GM19035 (cell line): Measurements from ENCODE around the gene RHBDF2.

Source experiments
- ATAC-seq: cut with Tn5 transposase; IDR thresholded peaks from one replicate; pipeline ENCODE4 v1.9.1; 2021; ENCODE audit not compliant: unreplicated experiment

The RHBDF2 gene

GRCh38 chr17:76502341-76503211 is 1.4 kb upstream of the RHBDF2 start:
- no peak for ATAC-seq

DNA sequence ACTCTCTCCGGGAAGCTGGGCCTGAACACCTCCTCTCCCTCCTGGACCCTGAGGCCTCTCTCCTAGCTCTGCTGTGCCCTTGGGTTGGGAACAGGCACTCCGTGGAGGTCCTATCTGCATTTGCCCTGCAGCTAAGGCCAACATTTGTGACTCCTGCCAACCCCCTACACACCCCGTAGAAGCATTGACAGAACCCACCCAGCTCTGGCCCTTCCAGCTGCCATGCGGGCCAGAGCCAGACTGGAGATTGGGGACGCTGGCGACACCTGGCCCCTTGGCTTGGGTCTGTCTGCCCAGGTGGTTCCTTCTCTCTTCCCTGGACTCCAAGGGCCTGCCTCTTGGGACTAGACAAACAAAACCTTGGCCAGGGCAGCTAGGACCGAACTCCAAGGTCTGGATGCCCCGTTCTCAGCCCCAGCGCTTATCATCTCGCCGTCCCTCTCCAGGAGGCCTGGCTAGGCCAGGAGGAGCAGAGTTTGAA is 644 bp upstream of the RHBDF2 start:
- no peak for ATAC-seq

DNA sequence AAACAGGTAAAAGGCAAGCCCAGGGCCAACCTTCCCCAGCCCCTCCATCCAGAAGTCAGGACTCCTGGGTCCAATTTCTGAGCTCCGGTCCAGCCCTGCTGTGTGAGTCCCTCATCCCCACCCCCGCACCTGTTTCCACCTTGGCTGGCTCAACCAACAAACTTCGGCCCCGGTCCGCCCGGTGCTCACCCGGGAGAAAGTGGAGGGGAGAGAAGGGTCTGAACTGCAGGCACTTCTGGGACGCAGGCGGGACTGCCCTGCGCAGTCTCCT is 541 bp downstream of the RHBDF2 start:
- ATAC-seq: no peak

DNA sequence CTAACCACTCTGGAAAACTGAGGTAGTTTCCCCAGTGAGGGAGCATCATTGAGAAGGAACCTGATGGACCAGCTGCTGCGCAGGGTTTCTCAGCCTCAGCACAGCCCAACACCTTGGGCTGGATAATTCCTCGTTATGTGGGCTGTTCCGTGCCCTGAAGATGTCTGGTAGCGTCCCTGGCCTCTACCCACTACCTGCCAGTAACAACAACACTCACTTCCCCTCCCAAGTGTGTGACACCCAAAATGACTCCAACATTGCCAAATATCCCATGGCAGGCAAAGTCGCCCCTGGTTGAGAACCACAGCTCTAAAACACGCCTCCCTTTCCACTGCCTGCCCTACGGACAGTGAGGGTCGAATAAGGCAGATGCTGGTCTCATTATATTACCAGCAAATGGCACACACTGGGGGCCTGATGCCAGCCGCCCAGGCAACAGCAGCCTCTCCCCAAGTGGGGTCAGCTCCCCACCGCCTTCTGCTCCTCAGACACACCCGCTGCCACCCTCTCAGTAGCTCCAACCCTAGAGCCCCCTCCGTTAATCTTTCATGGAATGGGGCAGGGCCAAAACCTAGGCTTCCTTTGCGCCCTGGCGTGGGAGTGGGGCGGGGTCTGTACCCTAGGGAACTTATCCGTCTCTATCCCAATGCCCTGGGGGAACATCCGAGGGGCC is 1.0 kb downstream of the RHBDF2 start:
- ATAC-seq: no peak

DNA sequence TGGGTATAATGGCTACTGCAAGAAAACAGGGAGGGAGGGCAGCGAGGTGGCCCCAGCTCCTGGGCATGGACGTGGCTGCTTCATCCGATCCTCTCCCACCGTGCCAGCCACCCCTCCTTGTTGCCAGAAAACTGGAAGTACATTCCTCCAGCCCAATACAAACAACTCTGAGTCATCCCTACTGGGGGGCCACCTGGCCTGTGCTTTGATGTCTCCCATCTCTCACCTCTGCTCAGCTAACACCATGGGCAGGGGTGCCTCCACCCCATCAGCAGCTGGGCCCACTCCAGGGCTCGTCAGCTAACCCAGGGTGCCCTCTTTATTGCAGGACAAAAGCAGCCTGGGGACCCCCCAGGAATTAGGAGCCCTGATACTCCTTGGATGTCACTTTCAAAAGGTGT is 2.0 kb downstream of the RHBDF2 start:
- ATAC-seq: no peak

DNA sequence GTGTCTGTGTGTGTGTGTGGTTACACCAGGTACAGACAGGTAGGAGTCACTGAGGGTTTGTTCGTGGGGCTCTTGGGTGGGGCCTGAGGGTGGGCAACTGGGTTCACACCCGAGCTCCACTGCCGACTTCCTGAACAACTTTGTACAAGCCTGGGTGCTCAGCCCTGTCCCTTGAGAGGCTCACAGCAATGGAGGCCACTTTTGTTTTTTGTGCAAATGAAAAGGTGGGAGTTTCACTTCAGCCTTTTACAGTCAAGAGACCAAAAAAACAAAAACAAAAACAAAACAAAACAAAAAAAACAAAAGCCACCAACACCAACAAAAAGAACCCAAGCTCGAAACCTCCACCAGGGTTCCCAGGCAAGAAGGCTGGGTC is 2.4 kb downstream of the RHBDF2 start:
- ATAC-seq: no peak

DNA sequence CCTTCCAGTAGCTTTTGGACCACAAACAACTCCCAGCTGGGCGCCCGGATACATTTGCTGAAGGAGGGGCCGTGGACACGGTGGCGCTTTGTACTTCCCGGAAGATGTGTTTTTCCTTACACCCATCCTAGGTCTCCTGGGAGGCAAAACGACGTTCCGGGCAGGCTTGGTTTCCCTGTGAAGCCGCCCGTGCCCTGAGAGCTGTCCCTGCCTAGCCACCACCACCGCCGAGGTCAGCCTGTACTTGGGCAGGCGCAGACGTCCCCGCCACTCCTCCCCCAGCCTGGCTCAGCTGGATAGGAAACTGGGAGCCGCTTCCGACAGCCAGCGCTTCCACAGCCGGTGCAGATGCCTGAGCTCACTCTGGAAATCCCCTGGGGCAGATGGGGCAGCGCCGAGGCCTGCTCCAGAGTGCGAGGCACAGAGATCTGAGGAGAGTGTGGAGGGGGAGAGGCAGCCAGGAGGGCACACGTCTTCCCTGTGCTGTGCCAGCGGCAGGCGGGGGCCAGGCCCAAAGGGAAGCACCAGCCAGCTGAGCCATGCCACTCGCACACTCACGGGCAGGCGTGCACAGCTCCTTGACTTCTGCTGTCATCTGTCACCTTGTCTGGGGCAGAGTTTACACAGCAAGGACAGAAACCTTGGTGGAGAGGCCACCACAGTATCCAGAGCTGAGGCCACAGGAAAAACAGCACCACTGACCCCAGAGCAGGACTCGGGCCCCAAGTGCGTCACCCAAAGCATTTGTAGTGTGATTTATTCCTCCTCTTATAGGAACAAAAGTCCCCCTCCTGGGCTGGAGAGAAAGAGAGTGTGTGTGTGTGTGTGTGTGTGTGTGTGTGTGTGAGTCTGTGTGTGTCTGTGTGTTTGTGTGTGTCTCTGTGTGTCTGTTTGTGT is 3.0 kb downstream of the RHBDF2 start:
- no peak for ATAC-seq

DNA sequence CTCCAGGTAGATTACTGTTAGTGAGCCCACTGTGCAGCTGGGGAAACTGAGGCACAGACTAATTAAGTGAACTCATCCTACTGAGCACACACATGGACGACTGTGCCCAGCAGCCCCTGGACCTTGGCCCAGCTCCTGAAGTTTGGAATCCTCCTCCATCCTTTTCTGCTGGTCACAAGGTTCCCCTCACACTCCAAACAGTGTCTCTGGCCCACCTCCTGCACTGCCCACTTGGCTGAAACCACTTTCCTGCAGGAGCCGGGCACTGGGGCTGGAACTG is 3.6 kb downstream of the RHBDF2 start:
- ATAC-seq: no peak

- no peak for ATAC-seq
Observed at GRCh38 chr17:76496464-76496863, 4.8 kb downstream of the RHBDF2 start.

DNA sequence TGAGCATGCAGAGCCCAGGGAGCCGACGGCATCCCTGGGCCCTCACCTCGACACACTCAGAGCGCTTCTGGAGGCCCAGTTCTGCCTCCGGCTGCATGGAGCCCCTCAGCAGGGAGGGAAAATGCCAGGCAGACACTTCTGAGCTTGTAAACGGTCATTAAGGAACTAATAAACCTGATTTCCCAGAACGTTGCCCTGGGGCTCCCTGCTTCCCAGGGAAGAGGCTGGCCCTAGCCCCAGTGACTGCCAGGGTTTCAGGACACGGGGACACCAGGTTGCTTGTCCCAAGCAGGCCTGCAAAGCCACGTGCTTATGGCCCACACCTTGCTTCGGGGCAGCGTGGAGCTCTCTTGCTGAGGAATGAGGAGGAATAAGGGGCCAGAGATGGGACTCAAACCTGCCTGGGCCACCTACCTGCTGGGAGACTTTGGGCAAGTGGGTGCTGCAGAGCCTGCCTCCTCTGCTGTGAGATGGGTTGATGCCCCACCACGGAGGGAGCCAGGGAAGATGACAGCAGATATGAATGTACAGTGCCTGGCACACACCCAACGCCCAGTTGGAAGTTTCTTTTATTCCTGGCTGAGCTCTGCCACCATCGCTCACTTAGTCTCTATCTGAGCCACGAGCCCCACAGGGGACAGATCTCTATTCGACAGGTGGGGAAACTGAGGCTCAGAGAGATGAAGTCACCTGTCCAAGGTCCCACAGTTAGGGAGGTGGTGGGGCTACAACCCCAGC is 5.4 kb downstream of the RHBDF2 start:
- ATAC-seq: no peak

DNA sequence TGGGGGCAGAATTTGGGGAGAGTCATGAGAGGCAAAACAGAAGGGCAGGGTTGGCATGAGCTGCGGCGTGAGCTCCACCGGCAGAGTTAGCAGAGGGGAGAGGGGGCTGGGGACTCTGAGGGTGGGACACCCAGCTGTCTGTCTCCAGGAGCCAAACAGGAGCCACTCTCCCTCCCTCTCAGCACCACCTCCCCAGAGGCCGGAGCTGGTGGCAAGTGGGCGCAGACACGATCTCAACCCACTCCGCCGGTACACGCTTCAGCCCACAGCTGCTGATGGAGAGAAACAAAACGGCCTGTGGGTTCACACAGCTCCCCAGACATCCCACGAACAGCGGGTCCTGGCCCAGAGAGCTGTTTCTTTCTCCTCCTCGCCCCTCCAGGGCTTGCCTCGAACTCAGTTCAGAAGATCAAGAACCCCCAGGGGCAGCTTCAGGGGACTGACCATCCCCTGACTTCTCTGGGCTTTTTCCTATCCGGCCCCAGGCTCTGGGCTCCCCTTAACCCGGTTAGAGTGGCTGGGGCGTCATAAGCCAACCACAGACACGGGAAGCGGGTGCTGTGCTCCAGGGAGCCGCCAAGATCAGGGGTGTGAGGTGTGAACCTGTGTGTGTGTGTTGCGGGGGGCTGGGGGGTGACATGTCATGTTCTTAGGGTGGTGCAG is 7.6 kb downstream of the RHBDF2 start:
- peak; percentile 5 for ATAC-seq

DNA sequence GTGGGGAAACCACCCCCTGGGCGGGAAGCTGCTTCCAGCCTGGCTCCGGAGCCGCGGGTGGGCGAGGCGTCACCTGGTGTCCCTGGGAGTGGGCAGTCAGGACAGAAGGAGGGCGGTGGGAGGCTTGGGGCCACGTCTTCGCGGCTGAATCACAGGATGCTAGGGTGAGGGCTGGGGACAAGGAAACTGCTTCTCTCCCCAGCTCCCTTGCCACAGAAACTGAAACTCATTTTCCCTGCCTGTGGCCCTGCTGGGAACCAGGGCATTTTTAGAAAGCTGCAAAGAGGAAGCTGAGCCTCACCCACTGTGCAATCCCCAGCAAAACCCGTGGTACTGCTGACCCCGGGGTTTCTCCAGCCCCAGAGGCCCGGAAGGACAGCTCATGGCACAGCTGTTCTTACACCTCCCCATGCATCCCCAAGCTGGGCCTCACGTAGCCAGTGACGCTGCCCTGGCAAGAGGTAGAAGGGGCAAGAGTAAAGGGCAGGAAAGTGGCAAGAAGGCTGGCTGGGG is 8.2 kb downstream of the RHBDF2 start:
- ATAC-seq: peak; percentile 45

- ATAC-seq: peak; percentile 43
Observed at GRCh38 chr17:76492123-76492988, 8.9 kb downstream of the RHBDF2 start.

- ATAC-seq: no peak
Observed at GRCh38 chr17:76491271-76492122, 9.7 kb downstream of the RHBDF2 start.

DNA sequence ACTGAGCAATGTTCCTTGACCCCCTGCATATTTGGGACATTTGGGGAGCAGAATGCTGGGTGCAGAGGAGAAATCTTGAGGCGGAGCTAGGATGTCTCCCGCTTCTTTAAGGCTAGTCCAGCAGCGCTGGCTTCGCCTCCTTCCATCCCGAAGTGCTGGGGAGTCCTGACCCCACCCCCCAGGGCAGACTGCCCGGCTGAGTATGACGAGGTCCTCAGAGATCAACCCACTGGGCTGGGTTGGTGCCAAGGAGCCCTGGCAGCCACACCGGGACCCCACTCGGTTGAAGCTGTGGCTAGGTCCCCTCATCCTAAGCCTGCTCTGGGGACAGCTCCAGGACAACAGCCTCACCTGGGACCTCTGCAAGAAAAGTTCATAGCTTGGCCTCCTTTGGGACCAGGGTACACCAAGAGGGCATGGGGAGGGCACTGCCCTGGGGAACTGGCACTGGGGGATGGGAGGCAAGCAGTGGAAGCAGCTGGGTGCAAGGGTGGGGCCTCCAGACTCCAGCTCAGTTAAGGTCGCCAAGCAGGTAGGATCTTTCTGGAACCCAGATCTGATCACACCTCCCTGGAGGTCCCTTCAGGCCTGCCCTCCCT is 11.0 kb downstream of the RHBDF2 start:
- ATAC-seq: no peak

DNA sequence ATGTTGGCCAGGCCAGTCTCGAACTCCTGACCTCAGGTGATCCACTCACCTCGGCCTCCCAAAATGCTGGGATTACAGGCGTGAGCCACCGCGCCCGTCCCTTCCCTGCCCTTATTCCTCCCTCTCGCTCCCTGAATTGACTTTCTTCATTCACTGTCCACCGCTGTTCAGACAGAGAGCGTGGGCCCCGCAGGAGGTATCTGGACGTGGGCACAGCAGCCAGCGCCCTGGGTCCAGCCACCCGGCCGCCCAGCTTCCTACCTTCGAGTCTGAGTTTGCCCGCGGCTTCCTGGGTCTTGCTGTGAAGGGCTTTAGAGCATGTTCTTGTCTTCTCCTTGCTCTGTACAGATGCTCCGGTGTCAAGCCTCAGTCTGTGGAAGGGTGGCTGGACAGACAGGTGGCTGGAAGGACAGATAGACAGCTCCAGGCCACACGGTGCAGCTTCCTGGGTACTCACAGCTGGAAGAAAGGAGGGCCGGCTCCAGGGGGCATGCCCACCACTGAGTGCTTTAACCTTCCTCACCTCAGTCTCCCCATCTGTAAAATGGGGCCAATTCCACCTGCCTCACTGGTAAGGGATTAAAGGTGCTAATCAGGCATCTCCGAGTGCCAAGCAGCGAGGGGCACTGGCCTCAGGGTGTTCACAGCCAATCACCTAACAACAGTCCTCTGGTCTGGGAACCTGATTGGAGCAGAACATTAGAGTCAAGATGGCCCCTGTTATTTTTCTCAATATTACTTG is 13.6 kb downstream of the RHBDF2 start:
- ATAC-seq: no peak

DNA sequence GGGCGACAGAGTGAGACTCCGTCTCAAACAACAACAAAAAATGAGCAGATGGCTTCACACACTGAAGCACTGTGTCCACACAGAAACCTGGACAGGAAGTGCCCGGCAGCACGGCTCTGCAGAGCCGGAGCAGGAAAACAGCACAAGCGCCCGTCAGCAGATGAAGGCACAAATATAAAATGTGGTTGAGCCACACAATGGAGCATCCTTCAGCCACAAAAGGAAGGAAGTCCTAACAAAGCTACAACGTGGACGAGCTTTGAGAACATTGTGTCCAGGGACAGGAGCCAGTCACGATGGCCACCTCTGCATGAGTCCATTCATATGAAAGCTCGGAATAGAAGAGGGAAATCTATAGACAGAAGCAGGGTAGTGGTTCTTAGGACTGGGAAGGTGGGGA is 15.7 kb downstream of the RHBDF2 start:
- no peak for ATAC-seq
